Loucy (cell line): ENCODE measurements around the gene WIZ.

Experiments
- H2AFZ ChIP-seq: fragments of 200-600 bp; sonication (generic); 2 replicates; pipeline ENCODE4 v1.6.0; 2016; ENCODE audit warnings: antibody characterized with exemption, mild to moderate bottlenecking, low read length, moderate library complexity
- H3F3A ChIP-seq: fragments of 200-600 bp; 2 replicates; pipeline ENCODE4 v1.6.0; 2016; ENCODE audit warnings: antibody characterized with exemption, low read depth, mild to moderate bottlenecking
- H3K27me3 ChIP-seq: fragments of 200-600 bp; sonication (generic); 2 replicates; pipeline ENCODE4 v1.6.1; 2014; ENCODE audit warnings: low read length, mild to moderate bottlenecking; ENCODE audit not compliant: insufficient read depth, poor library complexity, severe bottlenecking
- H3K36me3 ChIP-seq: fragments of 200-600 bp; sonication (generic); 2 replicates; pipeline ENCODE4 v1.6.1; 2016; ENCODE audit warnings: low read length; ENCODE audit not compliant: insufficient read depth
- H3K4me1 ChIP-seq: fragments of 200-600 bp; sonication (generic); 2 replicates; pipeline ENCODE4 v1.5.1; 2014; ENCODE audit warnings: low read length, mild to moderate bottlenecking; ENCODE audit not compliant: insufficient read depth, poor library complexity, severe bottlenecking
- H3K4me2 ChIP-seq: fragments of 200-600 bp; sonication (generic); 2 replicates; pipeline ENCODE4 v1.6.0; 2014; ENCODE audit warnings: antibody characterized with exemption, low read length, low read depth, mild to moderate bottlenecking; ENCODE audit not compliant: poor library complexity, severe bottlenecking
- H3K4me3 ChIP-seq: fragments of 200-600 bp; sonication (generic); 2 replicates; pipeline ENCODE4 v1.5.1; 2014; ENCODE audit warnings: low read length, mild to moderate bottlenecking, mixed read lengths; ENCODE audit not compliant: poor library complexity, severe bottlenecking
- H3K79me2 ChIP-seq: fragments of 200-600 bp; sonication (generic); 2 replicates; pipeline ENCODE4 v1.6.1; 2014; ENCODE audit warnings: low read length; ENCODE audit not compliant: insufficient read depth
- H3K9ac ChIP-seq: fragments of 200-600 bp; sonication (generic); 2 replicates; pipeline ENCODE4 v1.6.0; 2014; ENCODE audit warnings: mild to moderate bottlenecking, low read depth, low read length, moderate library complexity; ENCODE audit not compliant: poor library complexity, severe bottlenecking
- H3K9me2 ChIP-seq: fragments of 200-600 bp; sonication (generic); replicated peaks from 2 replicates; pipeline ENCODE4 v1.6.1; 2016; ENCODE audit warnings: low read depth, low read length, mixed read lengths
- H3K9me3 ChIP-seq: fragments of 200-600 bp; sonication (generic); 2 replicates; pipeline ENCODE4 v1.6.1; 2014; ENCODE audit warnings: mild to moderate bottlenecking, antibody characterized with exemption, low read length, low read depth; ENCODE audit not compliant: insufficient read depth
- H4K20me1 ChIP-seq: fragments of 200-600 bp; sonication (generic); 2 replicates; pipeline ENCODE4 v1.6.0; 2014; ENCODE audit warnings: antibody characterized with exemption, low read length, mild to moderate bottlenecking; ENCODE audit not compliant: insufficient read depth, poor library complexity, severe bottlenecking
- CTCF ChIP-seq: fragments of 200-600 bp; sonication (generic); conservative IDR thresholded peaks from 2 replicates; pipeline ENCODE4 v1.5.1; 2014; ENCODE audit warnings: mild to moderate bottlenecking, antibody characterized with exemption, low read length
- EZH2phosphoT487 ChIP-seq: fragments of 200-600 bp; IDR thresholded peaks from 2 replicates; pipeline ENCODE4 v1.6.1; 2018; ENCODE audit warnings: antibody characterized with exemption, mild to moderate bottlenecking, moderate library complexity, borderline replicate concordance

WIZ gene

GRCh38 chr19:15371786-15372380 lies 77.9 kb downstream of the WIZ start:
- Histone ChIP-seq H2AFZ (no peak overlapping the region), H3K27me3 (no peaks in the 10 kb centered on the region), H3K9me2 (no peaks in the 10 kb centered on the region), H3K79me2 (peaks cover 44% of the 10 kb centered on the region), H3K4me3 (no peak overlapping the region), H3K4me1 (peaks cover 7% of the 10 kb centered on the region), H4K20me1 (peaks cover 37% of the 10 kb centered on the region), H3K4me2 (no peak overlapping the region), H3K9ac (no peak overlapping the region), H3F3A (no peaks in the 10 kb centered on the region), H3K36me3 (peaks cover 69% of the 10 kb centered on the region; the same call in 1 of the 2 replicates), H3K9me3 (no peaks in the 10 kb centered on the region)
- TF ChIP-seq EZH2phosphoT487 (no peak), CTCF (no peak)

DNA sequence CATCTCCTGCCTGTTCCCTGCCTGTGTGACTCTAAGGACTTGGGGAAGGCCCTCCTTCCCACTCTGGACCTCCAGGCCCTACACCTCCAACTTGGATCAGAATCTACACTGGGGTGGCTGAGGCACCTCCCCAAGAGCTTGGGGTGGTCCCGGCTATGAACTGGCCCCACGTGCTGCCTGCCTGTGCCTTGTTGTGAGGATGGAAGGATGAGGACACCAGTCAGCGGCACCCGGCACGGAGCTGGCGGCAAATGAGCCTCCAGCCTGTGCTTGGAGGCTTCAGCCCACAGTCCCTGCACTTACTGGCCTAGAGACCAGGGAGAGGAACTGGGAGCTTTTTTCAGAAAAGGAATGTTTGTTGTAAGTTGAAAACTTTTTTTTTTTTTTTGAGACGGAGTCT lies 78.6 kb downstream of the WIZ start:
- Histone ChIP-seq H3K27me3 (no peaks in the 10 kb centered on the region), H3K4me3 (no peak overlapping the region), H3K4me1 (no peaks in the 10 kb centered on the region), H2AFZ (no peak overlapping the region), H3F3A (no peaks in the 10 kb centered on the region), H3K9me3 (no peaks in the 10 kb centered on the region), H3K79me2 (peaks cover 37% of the 10 kb centered on the region), H3K9ac (no peak overlapping the region), H4K20me1 (peaks cover 29% of the 10 kb centered on the region), H3K36me3 (peaks cover 69% of the 10 kb centered on the region; the same call in 1 of the 2 replicates), H3K9me2 (no peaks in the 10 kb centered on the region), H3K4me2 (no peak overlapping the region)
- no peak for TF ChIP-seq CTCF
- no peak for TF ChIP-seq EZH2phosphoT487
